ENCODE data around the gene GNPTAB.

The GNPTAB gene

DNA sequence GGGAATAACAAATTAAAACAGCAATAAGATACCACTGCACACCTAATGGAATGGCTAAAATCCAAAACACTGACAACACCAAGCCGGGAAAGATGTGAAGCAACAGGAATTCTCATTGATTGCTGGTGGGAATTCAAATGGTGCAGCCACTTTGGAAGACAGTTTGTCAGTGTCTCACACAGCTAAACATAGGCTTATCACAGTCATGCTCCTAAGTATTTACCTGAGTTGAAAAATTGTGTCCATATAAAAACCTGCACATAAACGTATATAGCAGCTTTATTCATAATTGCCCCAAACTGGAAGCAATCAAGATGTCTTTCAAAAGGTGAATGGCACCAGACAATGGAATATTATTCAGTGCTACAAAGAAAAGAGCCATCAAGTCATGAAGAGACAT lies 21.6 kb downstream of the GNPTAB start:
- TF ChIP-seq, protein P1, sequence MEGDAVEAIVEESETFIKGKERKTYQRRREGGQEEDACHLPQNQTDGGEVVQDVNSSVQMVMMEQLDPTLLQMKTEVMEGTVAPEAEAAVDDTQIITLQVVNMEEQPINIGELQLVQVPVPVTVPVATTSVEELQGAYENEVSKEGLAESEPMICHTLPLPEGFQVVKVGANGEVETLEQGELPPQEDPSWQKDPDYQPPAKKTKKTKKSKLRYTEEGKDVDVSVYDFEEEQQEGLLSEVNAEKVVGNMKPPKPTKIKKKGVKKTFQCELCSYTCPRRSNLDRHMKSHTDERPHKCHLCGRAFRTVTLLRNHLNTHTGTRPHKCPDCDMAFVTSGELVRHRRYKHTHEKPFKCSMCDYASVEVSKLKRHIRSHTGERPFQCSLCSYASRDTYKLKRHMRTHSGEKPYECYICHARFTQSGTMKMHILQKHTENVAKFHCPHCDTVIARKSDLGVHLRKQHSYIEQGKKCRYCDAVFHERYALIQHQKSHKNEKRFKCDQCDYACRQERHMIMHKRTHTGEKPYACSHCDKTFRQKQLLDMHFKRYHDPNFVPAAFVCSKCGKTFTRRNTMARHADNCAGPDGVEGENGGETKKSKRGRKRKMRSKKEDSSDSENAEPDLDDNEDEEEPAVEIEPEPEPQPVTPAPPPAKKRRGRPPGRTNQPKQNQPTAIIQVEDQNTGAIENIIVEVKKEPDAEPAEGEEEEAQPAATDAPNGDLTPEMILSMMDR (conservative IDR thresholded peaks at IDR 0.05; ENCODE audit: low read depth) = no peak
- no peak overlapping the region for H3K27ac ChIP-seq
- DNase-seq (ENCODE audit: low spot score) = no peak
- ChIA-PET CTCF (interaction anchor here (0.6 to 0.7 kb wide), 3 partner anchors 50 to 1760 kb away, joined by 3 to 4 read pairs (median 4); no protein-coding TSS in a partner anchor), POLR2A (ENCODE audit: low non-redundant PET) (no interaction called here)

- no peak overlapping the region for H3K27ac ChIP-seq
- ChIA-PET POLR2A (ENCODE audit: low non-redundant PET) (no interaction called here), CTCF (no interaction called here)
- TF ChIP-seq, protein P1 (conservative IDR thresholded peaks at IDR 0.05; ENCODE audit: low read depth) = no peak
- no peak for DNase-seq (ENCODE audit: low spot score)
These were observed 24.5 kb downstream of the GNPTAB start for GRCh38 chr12:101806265-101806664.

DNA sequence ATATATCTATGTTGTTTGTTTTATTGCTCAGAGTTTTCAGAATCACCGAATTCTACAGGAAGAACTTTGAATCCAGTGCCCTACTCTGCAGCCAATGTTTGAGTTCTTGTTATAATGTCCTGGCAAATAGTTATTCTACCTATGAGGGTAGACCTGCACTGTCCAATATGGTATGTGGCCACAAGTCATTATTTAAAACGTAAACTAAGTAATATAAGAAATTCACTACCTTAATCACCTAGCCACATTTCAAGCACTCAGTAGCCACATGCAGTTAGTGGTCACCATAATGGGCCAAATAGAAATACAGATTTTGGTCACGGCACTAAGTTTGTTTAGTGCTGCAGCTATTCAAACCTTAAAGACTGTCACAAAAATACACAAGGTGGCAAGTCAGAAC lies 26.4 kb downstream of the GNPTAB start:
- ChIA-PET CTCF (interaction anchor here (1.3 kb wide), 1 partner anchor 13 kb away, joined by 3 read pairs; no protein-coding TSS in a partner anchor), POLR2A (ENCODE audit: low non-redundant PET) (no interaction called here)
- TF ChIP-seq, protein P1 (conservative IDR thresholded peaks at IDR 0.05; ENCODE audit: low read depth) = no peak
- no peak for DNase-seq (ENCODE audit: low spot score)
- H3K27ac ChIP-seq = no peak overlapping the region

- H3K27ac ChIP-seq = no peak overlapping the region
- TF ChIP-seq, protein P1 (conservative IDR thresholded peaks at IDR 0.05; ENCODE audit: low read depth) = no peak
- CTCF ChIA-PET = interaction anchor here (1.3 kb wide), 1 partner anchor 12 kb away, joined by 3 read pairs; no protein-coding TSS in a partner anchor
- POLR2A ChIA-PET (ENCODE audit: low non-redundant PET) = no interaction called here
- no peak for DNase-seq (ENCODE audit: low spot score)
These were observed 26.8 kb downstream of the GNPTAB start for GRCh38 chr12:101803978-101804377.

DNA sequence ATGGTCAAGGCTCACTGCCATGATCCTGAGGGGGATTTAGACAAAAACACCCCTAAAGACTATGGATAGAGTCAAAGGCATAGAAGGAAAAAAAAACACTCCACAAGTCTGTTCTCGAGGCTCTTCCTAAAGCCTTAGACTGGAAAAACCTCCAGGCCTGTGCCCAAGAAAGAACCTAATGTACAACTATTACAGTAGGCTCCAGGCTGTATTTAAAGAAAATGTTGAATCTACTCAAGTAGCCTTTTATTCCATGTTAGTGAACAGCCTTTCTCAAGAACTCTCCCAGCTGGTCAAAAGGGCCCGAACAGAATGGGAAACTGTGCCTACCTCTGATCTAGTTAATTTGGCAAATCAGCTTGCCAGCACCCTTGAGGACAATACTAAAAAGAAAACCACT lies 28.3 kb downstream of the GNPTAB start:
- ChIA-PET POLR2A (ENCODE audit: low non-redundant PET) (no interaction called here), CTCF (interaction anchor here (0.7 kb wide), 1 partner anchor 22 kb away, joined by 3 read pairs; no protein-coding TSS in a partner anchor)
- no peak for DNase-seq (ENCODE audit: low spot score)
- H3K27ac ChIP-seq = no peak overlapping the region
- TF ChIP-seq, protein P1 (conservative IDR thresholded peaks at IDR 0.05; ENCODE audit: low read depth) = no peak

- TF ChIP-seq, protein P1 (conservative IDR thresholded peaks at IDR 0.05; ENCODE audit: low read depth) = no peak
- H3K27ac ChIP-seq = no peak overlapping the region
- ChIA-PET CTCF (no interaction called here), POLR2A (ENCODE audit: low non-redundant PET) (no interaction called here)
- no peak for DNase-seq (ENCODE audit: low spot score)
These were observed 31.0 kb downstream of the GNPTAB start for GRCh38 chr12:101799774-101800173.

DNA sequence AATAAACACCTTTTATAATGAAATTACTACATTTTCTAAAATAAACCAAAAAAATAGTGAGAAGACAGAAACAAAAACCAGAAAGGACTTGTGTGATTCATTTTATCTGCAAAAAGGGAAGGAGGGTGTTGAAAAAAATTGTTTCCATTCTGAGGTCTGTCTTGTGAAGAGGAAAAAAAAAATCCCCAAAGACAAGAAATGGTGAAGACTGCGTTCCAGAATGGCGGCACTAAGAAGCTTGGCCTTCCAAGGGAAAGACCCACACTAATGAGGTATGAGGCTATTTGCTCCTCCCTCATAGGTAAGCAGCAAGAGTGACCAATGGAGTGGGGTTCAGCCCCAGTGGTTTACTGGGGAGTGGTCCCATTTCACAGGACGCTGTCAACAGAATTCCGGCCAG lies 35.0 kb downstream of the GNPTAB start:
- TF ChIP-seq, protein P1 (conservative IDR thresholded peaks at IDR 0.05; ENCODE audit: low read depth) = no peak
- ChIA-PET POLR2A (ENCODE audit: low non-redundant PET) (no interaction called here), CTCF (no interaction called here)
- no peak for DNase-seq (ENCODE audit: low spot score)
- no peak overlapping the region for H3K27ac ChIP-seq
